Caco-2 (cell line): ENCODE data around the gene RHBDF2. TPM values are rescaled to one million over a fixed set of nuclear protein-coding genes. Genes with fewer than 3 reads are reported as not detected.

ENCODE experiments used
- BruUV-seq: library from RNA; stranded (reverse); fragments of 400-500 nt; replicated peaks from 2 replicates; lab custom pipeline; 2021; lab: Mats Ljungman, UMichigan
- CTCF ChIA-PET: fragments of 300-600 bp; sonication (Branson Sonifier 250); formaldehyde crosslinking; loops from one replicate; lab custom pipeline; 2022; ENCODE audit warnings: antibody characterized with exemption; lab: Charles Lee
- POLR2A ChIA-PET: fragments of 300-600 bp; sonication (Branson Sonifier 250); formaldehyde crosslinking; loops from one replicate; lab custom pipeline; 2022; ENCODE audit warnings: antibody characterized with exemption; lab: Charles Lee
- DNase-seq, 2 experiments: peaks; one replicate each; pipeline versions ENCODE4 v3.0.0 to v3.0.0-alpha.2; 2020 to 2022
- H3K27me3 ChIP-seq: replicated peaks from 2 replicates; pipeline ENCODE4 v1.6.0; 2011; ENCODE audit warnings: low read length; ENCODE audit not compliant: control insufficient read depth, insufficient read depth
- H3K36me3 ChIP-seq: 2 replicates; pipeline ENCODE4 v1.5.1; 2011; ENCODE audit warnings: low read length; ENCODE audit not compliant: control insufficient read depth, insufficient read depth
- H3K4me1 ChIP-seq: fragments of 250-450 bp; sonication (Bioruptor Pico); 2 replicates; pipeline ENCODE4 v1.5.1; 2020; ENCODE audit warnings: mild to moderate bottlenecking
- H3K4me3 ChIP-seq: 2 replicates; pipeline ENCODE4 v1.5.1; 2011; ENCODE audit warnings: low read depth, mild to moderate bottlenecking, control low read depth, low read length
- H3K9me3 ChIP-seq: fragments of 250-450 bp; sonication (Bioruptor Pico); 2 replicates; pipeline ENCODE4 v1.5.1; 2020; ENCODE audit warnings: mild to moderate bottlenecking, moderate library complexity
- H3K27ac Mint-ChIP-seq: one replicate; pipeline ENCODE4 v1.8.0; 2022; ENCODE audit warnings: mixed read lengths; ENCODE audit not compliant: unreplicated experiment
- H3K27me3 Mint-ChIP-seq: one replicate; pipeline ENCODE4 v1.8.0; 2022; ENCODE audit warnings: mixed read lengths; ENCODE audit not compliant: insufficient read depth, unreplicated experiment
- H3K36me3 Mint-ChIP-seq: one replicate; pipeline ENCODE4 v1.8.0; 2022; ENCODE audit warnings: mild to moderate bottlenecking, mixed read lengths; ENCODE audit not compliant: insufficient read depth, unreplicated experiment
- H3K4me1 Mint-ChIP-seq: one replicate; pipeline ENCODE4 v1.8.0; 2022; ENCODE audit warnings: low read depth, mixed read lengths; ENCODE audit not compliant: unreplicated experiment
- H3K4me3 Mint-ChIP-seq: one replicate; pipeline ENCODE4 v1.8.0; 2022; ENCODE audit warnings: mild to moderate bottlenecking, moderate library complexity, mixed read lengths; ENCODE audit not compliant: unreplicated experiment
- H3K9me3 Mint-ChIP-seq: one replicate; pipeline ENCODE4 v1.8.0; 2022; ENCODE audit warnings: mixed read lengths; ENCODE audit not compliant: unreplicated experiment
- intact Hi-C: fragments of 100-400 bp; cut with micrococcal nuclease; formaldehyde crosslinking; loops from one replicate; pipeline ENCODE4 v1.10.0; 2022; ENCODE audit not compliant: unreplicated experiment
- total RNA-seq: library from RNA; stranded (reverse); gene quantifications from 2 replicates; pipeline ENCODE4 v1.2.3, GENCODE V29; 2022
- TF ChIP-seq, protein P1 (sequence below), 2 experiments: fragments of 200-600 bp in 1 of 2; IDR thresholded peaks; 1 replicate in 1 of 2; 2 replicates in 1 of 2; pipeline versions ENCODE4 v1.5.1 to v1.8.0; 2011 to 2022; ENCODE audit warnings: antibody characterized with exemption in 1 of 2, control low read depth in 1 of 2, inconsistent platforms in 1 of 2, low read depth in 1 of 2, low read length in 1 of 2, mild to moderate bottlenecking in 1 of 2, moderate library complexity in 1 of 2; ENCODE audit not compliant: insufficient read depth in 1 of 2, severe bottlenecking in 1 of 2, unreplicated experiment in 1 of 2

The RHBDF2 gene
- total RNA-seq, 1 experiment from 2014 or later, result 33.8 TPM

DNA sequence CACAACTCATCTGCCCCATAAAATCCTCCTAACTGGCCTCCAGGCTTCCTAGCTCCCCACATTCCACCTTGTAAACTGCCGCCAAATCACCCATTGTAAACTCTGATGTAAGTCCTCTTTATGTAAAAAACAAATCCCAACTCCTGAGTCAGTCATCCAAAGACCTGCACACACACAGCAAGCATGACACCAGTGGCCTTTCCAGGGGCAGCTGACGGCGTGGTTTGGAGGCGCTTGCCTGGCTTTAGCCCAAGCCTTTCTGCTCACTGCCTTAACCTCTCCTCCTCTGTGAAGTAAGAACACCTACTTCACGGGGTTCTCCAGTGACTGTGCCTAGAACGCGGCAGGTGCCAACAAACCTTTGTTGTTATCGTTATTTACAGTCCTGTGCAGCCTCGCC is 62.3 kb downstream of the RHBDF2 start:
- H3K9me3 Mint-ChIP-seq, result no peaks in the 10 kb centered on the region
- no TSS peak for BruUV-seq
- intact Hi-C loops, result no loop called here
- no peak for DNase-seq
- H3K36me3 ChIP-seq, result no peaks in the 10 kb centered on the region
- CTCF ChIA-PET, result interaction anchor here (0.6 kb wide), 1 partner anchor 265 kb away, joined by 3 read pairs; no protein-coding TSS in a partner anchor
- H3K4me3 ChIP-seq, result no peak overlapping the region
- H3K4me1 ChIP-seq, result peaks cover 13% of the 10 kb centered on the region
- H3K36me3 Mint-ChIP-seq, result peaks cover 7% of the 10 kb centered on the region
- POLR2A ChIA-PET, result no interaction called here
- H3K9me3 ChIP-seq, result no peaks in the 10 kb centered on the region
- H3K27me3 ChIP-seq, result no peaks in the 10 kb centered on the region
- no peaks in the 10 kb centered on the region for H3K27me3 Mint-ChIP-seq
- no peak overlapping the region for H3K4me3 Mint-ChIP-seq
- H3K4me1 Mint-ChIP-seq, result peaks cover 35% of the 10 kb centered on the region
- H3K27ac Mint-ChIP-seq, result no peak overlapping the region
- TF ChIP-seq, protein P1, sequence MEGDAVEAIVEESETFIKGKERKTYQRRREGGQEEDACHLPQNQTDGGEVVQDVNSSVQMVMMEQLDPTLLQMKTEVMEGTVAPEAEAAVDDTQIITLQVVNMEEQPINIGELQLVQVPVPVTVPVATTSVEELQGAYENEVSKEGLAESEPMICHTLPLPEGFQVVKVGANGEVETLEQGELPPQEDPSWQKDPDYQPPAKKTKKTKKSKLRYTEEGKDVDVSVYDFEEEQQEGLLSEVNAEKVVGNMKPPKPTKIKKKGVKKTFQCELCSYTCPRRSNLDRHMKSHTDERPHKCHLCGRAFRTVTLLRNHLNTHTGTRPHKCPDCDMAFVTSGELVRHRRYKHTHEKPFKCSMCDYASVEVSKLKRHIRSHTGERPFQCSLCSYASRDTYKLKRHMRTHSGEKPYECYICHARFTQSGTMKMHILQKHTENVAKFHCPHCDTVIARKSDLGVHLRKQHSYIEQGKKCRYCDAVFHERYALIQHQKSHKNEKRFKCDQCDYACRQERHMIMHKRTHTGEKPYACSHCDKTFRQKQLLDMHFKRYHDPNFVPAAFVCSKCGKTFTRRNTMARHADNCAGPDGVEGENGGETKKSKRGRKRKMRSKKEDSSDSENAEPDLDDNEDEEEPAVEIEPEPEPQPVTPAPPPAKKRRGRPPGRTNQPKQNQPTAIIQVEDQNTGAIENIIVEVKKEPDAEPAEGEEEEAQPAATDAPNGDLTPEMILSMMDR (IDR thresholded peaks at IDR 0.05; ENCODE audit: insufficient read depth in 1 of 2, low read depth in 1 of 2, low read length in 1 of 2, severe bottlenecking in 1 of 2, unreplicated experiment in 1 of 2), result no peak

DNA sequence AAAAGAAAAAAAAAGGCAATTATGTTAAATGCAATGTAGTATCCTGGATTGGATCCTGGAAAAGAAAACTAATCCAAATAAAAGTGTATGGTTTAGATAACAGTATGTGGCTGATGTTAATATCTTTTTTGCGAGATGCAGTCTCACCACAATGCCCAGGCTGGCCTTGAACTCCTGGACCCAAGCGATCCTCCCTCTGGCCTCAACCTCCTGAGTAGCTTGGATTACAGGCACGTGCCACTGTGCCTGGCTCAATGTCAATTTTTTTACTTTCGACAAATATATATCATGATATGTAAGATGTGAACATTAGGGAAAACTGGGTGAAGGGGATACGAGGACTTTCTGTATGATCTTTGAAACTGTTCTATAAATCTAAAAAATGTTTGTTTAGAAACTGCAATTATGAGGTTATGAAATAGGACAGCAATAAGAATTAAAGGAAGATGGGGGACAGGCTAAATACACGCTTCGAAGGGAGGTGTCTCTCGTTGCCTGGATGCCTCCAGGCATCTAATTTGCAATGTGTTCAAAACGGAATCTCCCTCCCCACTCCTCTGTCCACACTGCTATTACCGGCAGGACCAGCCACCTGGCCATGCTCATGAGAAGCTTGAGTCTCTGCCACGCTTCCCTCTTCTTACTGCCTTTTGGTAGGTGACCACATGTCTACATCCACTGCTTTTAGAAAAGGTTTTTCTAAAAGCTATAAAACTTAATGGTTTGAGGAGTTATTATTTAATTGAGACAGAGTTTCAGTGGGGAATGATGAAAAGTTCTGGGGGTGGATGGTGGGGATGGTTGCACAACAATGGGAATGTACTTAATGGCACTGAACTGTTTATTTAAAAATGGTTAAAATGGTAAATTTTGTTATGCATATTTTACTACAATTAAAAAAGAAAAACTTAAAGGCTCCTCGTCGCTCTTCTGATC is 63.5 kb downstream of the RHBDF2 start:
- Mint-ChIP-seq H3K9me3 (no peaks in the 10 kb centered on the region), H3K4me3 (no peak overlapping the region), H3K27ac (no peak overlapping the region), H3K27me3 (no peaks in the 10 kb centered on the region), H3K4me1 (peaks cover 33% of the 10 kb centered on the region), H3K36me3 (peaks cover 6% of the 10 kb centered on the region)
- no TSS peak for BruUV-seq
- Histone ChIP-seq H3K36me3 (no peaks in the 10 kb centered on the region), H3K9me3 (no peaks in the 10 kb centered on the region), H3K27me3 (no peaks in the 10 kb centered on the region), H3K4me3 (no peak overlapping the region), H3K4me1 (peaks cover 5% of the 10 kb centered on the region)
- ChIA-PET CTCF (interaction anchor here (0.8 kb wide), 1 partner anchor 24 kb away, joined by 3 read pairs; no protein-coding TSS in a partner anchor), POLR2A (no interaction called here)
- intact Hi-C loops, result no loop called here
- no peak for DNase-seq
- TF ChIP-seq, protein P1 (IDR thresholded peaks at IDR 0.05; ENCODE audit: insufficient read depth in 1 of 2, low read depth in 1 of 2, low read length in 1 of 2, severe bottlenecking in 1 of 2, unreplicated experiment in 1 of 2), result no peak

DNA sequence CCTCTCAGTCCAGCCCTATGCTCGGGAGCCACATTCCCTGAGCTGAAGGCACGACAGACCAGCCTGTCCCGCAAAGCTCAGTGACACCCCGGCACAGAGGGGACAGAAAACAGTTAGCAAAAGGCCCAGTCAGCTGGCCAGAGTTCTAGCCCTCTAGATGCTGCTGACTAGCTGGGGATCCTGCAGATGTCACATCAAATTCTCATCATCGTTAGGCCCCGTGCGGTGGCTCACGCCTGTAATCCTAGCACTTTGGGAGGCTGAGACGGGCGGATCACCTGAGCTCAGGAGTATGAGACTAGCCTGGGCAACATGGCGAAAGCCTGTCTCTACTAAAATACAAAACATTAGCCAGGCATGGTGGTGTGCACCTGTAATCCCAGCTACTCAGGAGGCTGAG is 65.5 kb downstream of the RHBDF2 start:
- peaks cover 24% of the 10 kb centered on the region for H3K4me1 Mint-ChIP-seq
- no peak overlapping the region for H3K4me3 Mint-ChIP-seq
- no TSS peak for BruUV-seq
- intact Hi-C loops, result no loop called here
- TF ChIP-seq, protein P1 (IDR thresholded peaks at IDR 0.05; ENCODE audit: insufficient read depth in 1 of 2, low read depth in 1 of 2, low read length in 1 of 2, severe bottlenecking in 1 of 2, unreplicated experiment in 1 of 2), result no peak
- Histone ChIP-seq H3K4me1 (no peaks in the 10 kb centered on the region), H3K4me3 (no peak overlapping the region), H3K27me3 (no peaks in the 10 kb centered on the region), H3K9me3 (no peaks in the 10 kb centered on the region), H3K36me3 (no peaks in the 10 kb centered on the region)
- H3K36me3 Mint-ChIP-seq, result no peaks in the 10 kb centered on the region
- H3K9me3 Mint-ChIP-seq, result no peaks in the 10 kb centered on the region
- no peaks in the 10 kb centered on the region for H3K27me3 Mint-ChIP-seq
- CTCF ChIA-PET, result interaction anchor here (0.6 to 1.0 kb wide), 2 partner anchors 10 to 50 kb away, joined by 3 read pairs; no protein-coding TSS in a partner anchor
- no peak for DNase-seq
- POLR2A ChIA-PET, result interaction anchor here (0.6 kb wide), 1 partner anchor 122 kb away, joined by 3 read pairs; no protein-coding TSS in a partner anchor
- H3K27ac Mint-ChIP-seq, result no peak overlapping the region
